Measurements from ENCODE around the gene OR14C36.

GRCh38 chr1:248324468-248324867 lies 24.1 kb upstream of the OR14C36 start, which contains the start of gene OR2M7:
- TF ChIP-seq MAX (IDR thresholded peaks at IDR 0.05): no peak
- no peak for TF ChIP-seq NRF1 (IDR thresholded peaks at IDR 0.05; ENCODE audit: low read depth, low read length)
- no peak for TF ChIP-seq POLR2A (IDR thresholded peaks at IDR 0.05; ENCODE audit: control extremely low read depth in 1 of 2, low read depth in 2 of 2, low read length in 2 of 2)
- no peak for TF ChIP-seq CTCF (IDR thresholded peaks at IDR 0.05; ENCODE audit: control extremely low read depth in 1 of 3, insufficient read depth in 1 of 3, low read depth in 1 of 3, low read length in 3 of 3)
- TF ChIP-seq CBX8 (IDR thresholded peaks at IDR 0.05; ENCODE audit: borderline replicate concordance, low read depth, low read length): no peak
- no peak for TF ChIP-seq SP2 (IDR thresholded peaks at IDR 0.05; ENCODE audit: low read length)

Data from H1 (cell line).